Tibial nerve (tissue), 3 donors: ENCODE measurements around the gene RABL2B.
"Not testable (repeated sequence)": the region's sequence is repeated elsewhere in the genome, so short reads cannot be mapped to it uniquely, and the experiment has no call there.

Experiments used
- POLR2A ChIP-seq, 2 donors: fragments of 450-650 bp; IDR thresholded peaks; one replicate each; pipeline ENCODE4 v1.6.1; 2017; ENCODE audit warnings: antibody characterized with exemption in 2 of 2, mild to moderate bottlenecking in 2 of 2, moderate library complexity in 2 of 2
- TF ChIP-seq, protein P1 (sequence below), 5 experiments: fragments of 200-600 bp in 3 of 5; fragments of 450-650 bp in 2 of 5; sonication (generic) in 3 of 5; IDR thresholded peaks; one replicate each; pipeline ENCODE4 v1.5.1; 2016 to 2019; ENCODE audit warnings: antibody characterized with exemption in 5 of 5, mild to moderate bottlenecking in 3 of 5, moderate library complexity in 2 of 5

- TF ChIP-seq, protein P1, sequence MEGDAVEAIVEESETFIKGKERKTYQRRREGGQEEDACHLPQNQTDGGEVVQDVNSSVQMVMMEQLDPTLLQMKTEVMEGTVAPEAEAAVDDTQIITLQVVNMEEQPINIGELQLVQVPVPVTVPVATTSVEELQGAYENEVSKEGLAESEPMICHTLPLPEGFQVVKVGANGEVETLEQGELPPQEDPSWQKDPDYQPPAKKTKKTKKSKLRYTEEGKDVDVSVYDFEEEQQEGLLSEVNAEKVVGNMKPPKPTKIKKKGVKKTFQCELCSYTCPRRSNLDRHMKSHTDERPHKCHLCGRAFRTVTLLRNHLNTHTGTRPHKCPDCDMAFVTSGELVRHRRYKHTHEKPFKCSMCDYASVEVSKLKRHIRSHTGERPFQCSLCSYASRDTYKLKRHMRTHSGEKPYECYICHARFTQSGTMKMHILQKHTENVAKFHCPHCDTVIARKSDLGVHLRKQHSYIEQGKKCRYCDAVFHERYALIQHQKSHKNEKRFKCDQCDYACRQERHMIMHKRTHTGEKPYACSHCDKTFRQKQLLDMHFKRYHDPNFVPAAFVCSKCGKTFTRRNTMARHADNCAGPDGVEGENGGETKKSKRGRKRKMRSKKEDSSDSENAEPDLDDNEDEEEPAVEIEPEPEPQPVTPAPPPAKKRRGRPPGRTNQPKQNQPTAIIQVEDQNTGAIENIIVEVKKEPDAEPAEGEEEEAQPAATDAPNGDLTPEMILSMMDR (IDR thresholded peaks at IDR 0.05): not testable (repeated sequence)
- not testable (repeated sequence) for TF ChIP-seq POLR2A (IDR thresholded peaks at IDR 0.05)
Observed at GRCh38 chr22:50786936-50787335, 3.5 kb upstream of the RABL2B start.
